Measurements from ENCODE around the gene ROS1.
A peak's percentile ranks its signal among the peaks of the same experiment; 100 is the strongest.
"Not testable (repeated sequence)": the region's sequence is repeated elsewhere in the genome, so short reads cannot be mapped to it uniquely, and the experiment has no call there.

The ROS1 gene

DNA sequence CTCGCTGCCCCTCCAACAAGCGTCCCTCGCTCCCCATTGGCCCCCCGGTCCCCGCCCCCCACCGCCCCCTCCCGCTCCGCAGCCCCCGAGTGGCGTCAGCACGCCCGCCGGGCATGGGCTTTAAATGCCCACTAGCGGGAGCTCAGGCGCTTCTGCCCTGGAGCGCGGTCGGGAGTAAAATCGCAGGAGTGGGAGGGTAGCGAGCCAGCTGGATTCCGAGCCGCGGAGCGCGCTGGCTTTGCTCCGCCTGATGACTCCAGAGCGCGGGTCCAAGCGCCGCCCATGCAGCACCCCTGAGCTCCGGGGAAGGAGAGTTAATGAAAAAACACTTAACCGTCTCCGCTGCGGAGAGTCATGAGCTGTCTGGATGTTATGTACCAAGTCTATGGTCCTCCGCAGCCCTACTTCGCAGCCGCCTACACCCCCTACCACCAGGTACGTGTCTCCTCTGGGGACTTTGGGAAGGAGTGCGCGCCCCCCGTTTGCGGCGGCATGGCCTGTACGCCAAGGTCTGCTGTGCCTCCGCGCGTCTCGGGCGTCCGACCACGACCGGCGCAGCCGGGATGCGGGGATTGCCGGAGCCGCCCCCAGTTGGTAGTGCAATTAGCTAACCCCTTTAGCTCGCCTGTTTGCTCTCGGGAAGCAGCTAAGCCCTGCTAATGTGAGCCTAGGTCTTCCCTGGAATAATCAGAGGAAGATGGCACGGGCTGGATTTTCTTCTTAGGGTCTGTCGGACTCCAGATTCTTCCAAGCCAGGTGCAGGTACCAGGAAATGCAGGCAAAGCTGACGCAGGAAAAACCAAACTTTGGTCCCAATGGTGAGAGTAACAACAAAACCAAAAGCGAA, 160.1 kb downstream of the ROS1 start, which contains the start of gene VGLL2:
TSS of gene VGLL2 (plus strand) at position 149 of the 847 bp plus-strand sequence. CDS start at position 355, 206 bp downstream.
- peak; percentile 47 for DNase-seq

DNA sequence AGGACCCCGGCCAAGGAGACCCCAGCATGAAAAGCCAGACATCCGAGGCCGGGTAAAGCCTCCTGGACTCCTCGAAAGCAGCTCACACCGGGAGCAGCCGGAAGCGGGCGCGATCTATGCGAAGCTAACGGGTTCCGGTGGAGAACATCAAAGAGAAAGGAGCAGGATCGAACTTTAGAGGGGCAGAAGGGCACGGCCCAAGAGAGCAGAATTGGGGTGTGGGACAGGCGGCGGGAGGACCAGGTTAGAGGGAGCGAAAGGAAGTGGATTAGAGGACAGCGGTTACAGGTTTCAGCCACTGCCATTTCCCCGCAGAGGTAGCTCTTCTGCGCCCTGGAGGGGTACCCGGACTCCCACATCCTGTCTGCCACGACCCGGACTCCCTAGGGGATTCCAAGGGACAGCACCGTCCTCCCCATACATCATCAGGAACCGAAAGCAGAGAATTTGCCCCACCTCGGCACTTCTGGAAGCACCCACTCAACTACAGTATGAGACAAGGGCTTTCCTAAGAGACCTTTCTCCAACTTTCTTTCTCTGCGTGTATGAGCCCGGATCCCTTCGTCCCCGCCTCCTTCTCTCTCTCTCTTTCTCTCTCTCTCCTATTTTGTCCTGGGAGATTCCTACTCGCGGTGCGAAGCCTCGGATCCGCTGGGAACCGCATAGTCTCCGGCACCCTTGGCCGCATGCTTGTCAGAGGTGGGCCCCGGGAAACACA, 160.9 kb downstream of the ROS1 start:
- DNase-seq, result peak; percentile 26

DNA sequence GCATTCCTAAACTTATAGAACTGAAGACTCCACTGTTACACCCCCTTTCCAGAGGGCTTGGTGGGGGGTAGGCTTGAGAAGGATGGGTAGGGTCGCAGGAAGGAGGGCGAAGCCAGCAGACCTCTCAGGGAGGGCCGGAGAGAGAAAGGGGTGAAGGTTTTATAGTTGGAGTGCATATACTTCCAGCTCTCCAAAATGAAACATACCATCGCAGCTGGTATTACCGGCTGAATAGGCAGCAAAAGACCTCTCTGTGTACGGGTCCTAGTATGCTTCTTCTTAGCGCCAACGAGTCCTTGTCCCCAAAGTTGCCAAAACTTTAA, 161.4 kb downstream of the ROS1 start:
- DNase-seq, result no peak

DNA sequence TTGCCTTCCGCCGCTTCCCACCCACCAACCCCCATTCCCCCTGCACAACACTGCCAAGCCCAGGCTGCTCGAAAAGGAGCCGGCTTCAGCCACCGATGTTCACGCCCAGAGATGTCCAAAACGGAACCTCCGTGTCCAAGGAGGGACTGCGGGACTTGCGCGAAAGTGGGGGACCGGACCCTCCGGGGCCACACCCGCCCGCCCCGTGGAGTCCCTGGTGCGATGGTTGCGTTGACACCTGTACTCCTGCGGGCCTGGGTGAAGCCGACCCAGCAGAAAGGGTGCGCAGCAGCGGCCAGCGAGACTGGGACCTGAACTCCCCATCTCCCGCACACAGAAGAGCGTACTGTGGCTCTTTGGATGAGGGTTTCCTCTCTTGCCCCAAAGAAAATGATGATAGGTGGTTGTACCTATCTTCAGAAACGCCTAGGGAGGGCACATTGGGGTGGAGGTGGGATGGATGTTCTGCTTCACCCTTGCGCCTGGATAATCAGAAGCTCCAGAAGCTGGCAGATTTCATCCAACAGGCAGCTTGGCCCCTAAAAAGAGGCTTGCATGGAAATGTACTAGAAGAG, 162.3 kb downstream of the ROS1 start:
- DNase-seq, result no peak

DNA sequence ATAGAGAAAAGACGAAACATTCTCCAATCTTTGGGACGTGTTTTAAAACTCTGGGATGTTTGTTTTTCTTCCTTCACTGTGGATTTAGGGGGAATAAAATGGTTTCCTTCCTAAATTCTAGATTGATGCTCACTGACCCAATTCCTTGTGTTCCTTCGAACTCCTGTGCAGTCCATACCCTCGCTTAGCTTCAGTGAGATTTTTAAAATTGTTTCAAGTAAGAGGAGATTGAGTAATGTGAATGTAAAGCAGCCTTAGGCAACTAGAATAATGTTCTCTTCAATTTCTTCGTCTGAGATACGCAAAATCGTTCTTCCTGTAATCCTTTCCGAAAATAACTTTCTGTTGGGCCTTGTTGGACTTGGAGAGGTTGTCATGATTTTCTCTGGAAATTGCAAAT, 162.9 kb downstream of the ROS1 start:
- DNase-seq, result no peak

DNA sequence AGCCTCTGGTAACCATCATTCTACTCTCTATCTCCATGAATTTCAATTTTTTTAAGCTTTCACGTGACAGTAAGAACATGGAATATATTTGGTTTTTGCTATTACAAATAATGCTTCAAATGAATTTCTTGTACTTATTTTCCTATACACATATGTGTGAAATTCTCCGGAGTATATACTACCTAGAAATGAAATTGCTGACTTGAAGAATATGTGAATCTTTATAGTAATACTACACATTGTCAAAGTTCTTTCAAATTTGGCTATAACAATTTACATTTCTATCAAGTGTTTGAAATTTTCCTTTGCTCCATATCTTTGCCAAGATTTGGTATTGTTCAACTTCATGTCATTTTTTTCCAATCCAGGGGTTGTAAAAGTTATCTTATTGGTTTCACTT, 172.0 kb downstream of the ROS1 start:
- DNase-seq, result no peak

DNA sequence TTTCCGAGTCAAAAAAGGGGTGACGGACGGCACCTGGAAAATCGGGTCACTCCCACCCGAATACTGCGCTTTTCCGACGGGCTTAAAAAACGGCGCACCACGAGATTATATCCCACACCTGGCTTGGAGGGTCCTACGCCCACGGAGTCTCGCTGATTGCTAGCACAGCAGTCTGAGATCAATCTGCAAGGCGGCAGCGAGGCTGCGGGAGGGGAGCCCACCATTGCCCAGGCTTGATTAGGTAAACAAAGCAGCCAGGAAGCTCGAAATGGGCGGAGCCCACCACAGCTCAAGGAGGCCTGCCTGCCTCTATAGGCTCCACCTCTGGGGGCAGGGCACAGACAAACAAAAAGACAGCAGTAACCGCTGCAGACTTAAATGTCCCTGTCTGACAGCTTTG, 180.8 kb downstream of the ROS1 start:
- DNase-seq, result not testable (repeated sequence)

DNA sequence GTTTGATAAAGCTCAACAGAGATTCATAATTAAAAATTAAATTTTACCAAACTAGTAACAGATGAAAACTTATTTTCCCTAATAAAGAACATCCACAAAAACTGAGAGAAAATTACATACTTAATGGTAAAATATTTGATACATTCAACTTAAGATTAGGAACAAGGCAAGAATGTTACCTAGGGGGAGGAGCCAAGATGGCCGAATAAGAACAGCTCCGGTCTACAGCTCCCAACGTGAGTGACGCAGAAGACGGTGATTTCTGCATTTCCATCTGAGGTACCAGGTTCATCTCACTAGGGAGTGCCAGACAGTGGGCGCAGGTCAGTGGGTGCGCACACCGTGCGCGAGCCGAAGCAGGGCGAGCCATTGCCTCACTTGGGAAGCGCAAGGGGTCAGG, 181.2 kb downstream of the ROS1 start:
- DNase-seq, result not testable (repeated sequence)
